Stimulated activated CD8-positive, alpha-beta memory T cell treated with anti-CD3 and anti-CD28 coated beads, Interleukin-2, amount 100 ng/mL, for 48 hours (primary cell): ENCODE measurements around the gene MRPL17.

Source experiments
- DNase-seq, 2 donors: peaks; one replicate each; pipeline ENCODE4 v3.0.0-alpha.2; 2020; ENCODE audit warnings: low read depth in 2 of 2

MRPL17 gene

GRCh38 chr11:6633422-6634408 is 49.4 kb downstream of the MRPL17 start:
- no peak for DNase-seq

GRCh38 chr11:6632116-6633073 is 50.7 kb downstream of the MRPL17 start:
- DNase-seq = no peak

DNA sequence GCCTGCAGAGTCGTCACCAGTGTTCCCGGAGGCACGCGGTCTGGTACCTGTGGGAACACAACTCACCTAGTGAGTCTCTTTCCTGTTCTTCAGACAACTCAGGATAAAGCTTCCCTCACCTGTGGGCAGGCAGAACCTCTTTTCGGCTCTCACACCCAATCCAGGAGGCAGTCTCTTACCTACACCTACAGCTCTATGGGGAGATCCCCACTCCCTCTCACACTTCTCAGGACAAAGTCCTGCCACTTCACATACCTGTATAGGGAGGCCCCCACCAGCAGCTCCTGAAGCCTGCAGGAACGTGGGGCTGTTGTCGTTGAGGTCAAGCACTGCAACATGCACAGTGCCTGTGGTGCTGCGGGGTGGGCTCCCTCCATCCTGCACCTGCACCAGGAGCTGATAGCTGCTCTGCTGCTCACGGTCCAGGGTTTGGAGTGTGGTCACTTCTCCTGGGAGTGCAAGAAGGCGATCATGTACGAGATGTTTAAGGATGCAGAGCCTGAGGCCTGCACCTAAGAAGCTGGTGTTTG is 51.7 kb downstream of the MRPL17 start:
- no peak for DNase-seq

- no peak for DNase-seq
Observed at GRCh38 chr11:6630632-6631291, 52.4 kb downstream of the MRPL17 start.
